ENCODE measurements around the gene SLC6A16. TPM values are rescaled to one million over a fixed set of nuclear protein-coding genes. Genes with fewer than 3 reads are reported as not detected.
"Not testable (repeated sequence)": the region's sequence is repeated elsewhere in the genome, so short reads cannot be mapped to it uniquely, and the experiment has no call there.

SLC6A16 gene
- total and polyA plus RNA-seq, 12 donors, result 0.17 to 3.5 (median 1.1) TPM; not detected in 1

DNA sequence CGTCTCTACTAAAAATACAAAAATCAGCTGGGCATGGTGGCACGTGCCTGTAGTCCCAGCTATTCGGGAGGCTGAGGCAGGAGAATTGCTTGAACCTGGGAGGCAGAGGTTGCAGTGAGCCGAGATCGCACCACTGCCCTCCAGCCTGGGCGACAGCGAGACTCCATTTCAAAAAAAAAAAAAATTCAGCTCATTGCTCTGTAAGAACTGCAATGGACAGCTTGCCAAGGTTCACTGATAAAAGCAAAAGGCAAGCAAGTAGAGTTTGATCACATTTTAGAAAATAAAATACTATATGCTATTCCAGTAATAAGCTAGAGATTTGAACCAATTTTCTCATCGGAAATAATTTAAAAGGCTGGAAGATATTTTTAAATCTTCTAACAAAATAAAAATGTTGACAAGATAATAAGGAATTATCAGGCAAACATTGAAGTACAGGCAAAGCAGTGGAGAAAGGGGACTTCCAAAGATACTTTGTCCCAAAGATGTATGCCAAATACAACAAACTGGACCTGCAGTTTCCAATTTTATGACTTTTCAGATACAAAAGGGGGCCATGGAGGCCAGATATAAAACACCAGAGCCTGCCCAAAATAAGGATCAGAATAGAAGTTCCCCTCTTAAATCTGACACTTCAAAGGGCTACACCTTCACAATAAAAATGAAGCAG is 29.6 kb downstream of the SLC6A16 start:
- no peaks in the 10 kb centered on the region for H3K9me3 ChIP-seq (replicated peaks in 1 of 3)
- H3K27me3 ChIP-seq, result no peaks in the 10 kb centered on the region
- intact Hi-C loops (cut with DNase I), result no loop called here
- H3K4me3 ChIP-seq, result no peak overlapping the region
- H3K36me3 ChIP-seq (replicated peaks in 1 of 2), result no peaks in the 10 kb centered on the region
- no peaks in the 10 kb centered on the region for H3K4me1 ChIP-seq (replicated peaks in 1 of 2)
- H3K27ac ChIP-seq, result no peak overlapping the region
- 75 to 81% (median 79%) methylated on average over 8 of the region's 8 CpGs for WGBS, 4 donors
- no peak for DNase-seq
- no peak for TF ChIP-seq POLR2A (IDR thresholded peaks at IDR 0.05)
- TF ChIP-seq, protein P1, sequence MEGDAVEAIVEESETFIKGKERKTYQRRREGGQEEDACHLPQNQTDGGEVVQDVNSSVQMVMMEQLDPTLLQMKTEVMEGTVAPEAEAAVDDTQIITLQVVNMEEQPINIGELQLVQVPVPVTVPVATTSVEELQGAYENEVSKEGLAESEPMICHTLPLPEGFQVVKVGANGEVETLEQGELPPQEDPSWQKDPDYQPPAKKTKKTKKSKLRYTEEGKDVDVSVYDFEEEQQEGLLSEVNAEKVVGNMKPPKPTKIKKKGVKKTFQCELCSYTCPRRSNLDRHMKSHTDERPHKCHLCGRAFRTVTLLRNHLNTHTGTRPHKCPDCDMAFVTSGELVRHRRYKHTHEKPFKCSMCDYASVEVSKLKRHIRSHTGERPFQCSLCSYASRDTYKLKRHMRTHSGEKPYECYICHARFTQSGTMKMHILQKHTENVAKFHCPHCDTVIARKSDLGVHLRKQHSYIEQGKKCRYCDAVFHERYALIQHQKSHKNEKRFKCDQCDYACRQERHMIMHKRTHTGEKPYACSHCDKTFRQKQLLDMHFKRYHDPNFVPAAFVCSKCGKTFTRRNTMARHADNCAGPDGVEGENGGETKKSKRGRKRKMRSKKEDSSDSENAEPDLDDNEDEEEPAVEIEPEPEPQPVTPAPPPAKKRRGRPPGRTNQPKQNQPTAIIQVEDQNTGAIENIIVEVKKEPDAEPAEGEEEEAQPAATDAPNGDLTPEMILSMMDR (IDR thresholded peaks at IDR 0.05), result no peak

DNA sequence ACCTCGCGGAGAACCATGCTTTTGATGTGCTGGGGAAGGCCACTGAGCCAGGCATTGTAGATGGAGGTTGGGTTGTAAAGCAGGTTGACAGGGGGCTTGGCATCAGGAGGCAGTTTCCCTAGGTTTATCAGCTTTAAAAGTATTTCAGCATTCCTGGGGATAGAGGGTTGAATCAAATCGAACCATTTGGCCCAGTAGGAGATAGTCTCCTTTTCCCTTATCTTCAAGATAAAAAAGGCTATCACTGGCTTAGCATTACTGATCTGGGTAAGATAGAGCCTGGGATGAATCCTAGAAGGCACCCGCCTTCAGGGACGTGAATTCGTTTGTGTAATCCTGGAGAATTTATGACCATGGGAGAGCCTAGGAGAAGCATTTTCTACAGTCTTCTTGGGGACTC is 30.6 kb downstream of the SLC6A16 start:
- no peak for DNase-seq
- 74 to 84% (median 80%) methylated on average over 6 of the region's 6 CpGs for WGBS, 4 donors
- Histone ChIP-seq H3K36me3 (replicated peaks in 1 of 2) (no peaks in the 10 kb centered on the region), H3K9me3 (replicated peaks in 1 of 3) (no peaks in the 10 kb centered on the region), H3K27me3 (no peaks in the 10 kb centered on the region), H3K4me1 (replicated peaks in 1 of 2) (no peaks in the 10 kb centered on the region), H3K4me3 (no peak overlapping the region), H3K27ac (no peak overlapping the region)
- TF ChIP-seq POLR2A (IDR thresholded peaks at IDR 0.05), result no peak
- TF ChIP-seq, protein P1 (IDR thresholded peaks at IDR 0.05), result no peak
- intact Hi-C loops (cut with DNase I), result no loop called here

DNA sequence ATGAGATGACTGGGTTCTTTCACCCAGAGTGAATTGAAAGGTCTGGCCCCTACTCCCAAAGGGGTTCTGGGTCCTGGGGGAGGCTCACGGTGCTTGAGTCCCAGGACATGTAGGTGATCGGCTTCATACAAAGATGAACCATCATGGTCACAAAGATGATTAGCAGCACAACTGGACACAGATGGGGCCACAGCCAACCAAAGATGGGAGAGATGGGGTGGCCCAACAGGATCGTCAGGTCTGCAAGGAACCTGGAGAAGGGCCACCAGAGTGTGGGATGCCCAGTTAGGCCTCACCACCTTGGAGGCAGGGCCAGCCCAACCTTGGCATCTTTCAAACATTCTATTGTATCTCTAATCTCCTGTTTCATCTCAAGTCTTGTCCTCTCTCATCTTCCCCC is 34.5 kb downstream of the SLC6A16 start:
- Histone ChIP-seq H3K27ac (no peak overlapping the region), H3K9me3 (replicated peaks in 1 of 3) (no peaks in the 10 kb centered on the region), H3K27me3 (no peaks in the 10 kb centered on the region), H3K4me1 (replicated peaks in 1 of 2) (no peaks in the 10 kb centered on the region), H3K4me3 (no peak overlapping the region), H3K36me3 (replicated peaks in 1 of 2) (no peaks in the 10 kb centered on the region)
- TF ChIP-seq, protein P1 (IDR thresholded peaks at IDR 0.05), result no peak
- no peak for TF ChIP-seq POLR2A (IDR thresholded peaks at IDR 0.05)
- intact Hi-C loops (cut with DNase I), result no loop called here
- 77 to 86% (median 81%) methylated on average over 3 of the region's 3 CpGs for WGBS, 4 donors
- no peak for DNase-seq

- H3K4me1 ChIP-seq (replicated peaks in 1 of 2); H3K27ac ChIP-seq; H3K4me3 ChIP-seq; DNase-seq; H3K27me3 ChIP-seq; intact Hi-C loops (cut with DNase I); H3K9me3 ChIP-seq (replicated peaks in 1 of 3); H3K36me3 ChIP-seq (replicated peaks in 1 of 2): not testable (repeated sequence)
- 29 to 59% (median 42%) methylated on average over 2 of the region's 2 CpGs for WGBS, 4 donors
Measured at GRCh38 chr19:49289286-49289685, 35.7 kb downstream of the SLC6A16 start.

DNA sequence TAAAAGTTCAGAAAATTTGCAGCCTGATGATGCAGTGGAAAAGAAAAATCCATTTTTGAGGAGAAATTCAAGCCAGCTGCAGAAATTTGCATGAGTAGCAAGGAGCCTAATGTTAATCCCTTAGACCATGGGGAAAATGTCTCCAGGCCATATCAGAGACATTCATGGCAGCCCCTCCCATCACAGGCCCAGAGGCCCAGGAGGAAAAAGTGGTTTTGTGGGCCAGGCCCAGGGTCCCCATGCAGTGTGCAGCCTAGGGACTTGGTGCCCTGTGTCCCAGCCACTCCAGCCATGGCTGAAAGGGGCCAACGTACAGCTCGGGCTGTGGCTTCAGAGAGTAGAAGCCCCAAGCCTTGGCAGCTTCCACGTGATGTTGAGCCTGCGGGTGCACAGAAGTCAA is 36.8 kb downstream of the SLC6A16 start:
- H3K4me3 ChIP-seq; DNase-seq; H3K36me3 ChIP-seq (replicated peaks in 1 of 2); H3K27me3 ChIP-seq; H3K9me3 ChIP-seq (replicated peaks in 1 of 3); intact Hi-C loops (cut with DNase I); H3K27ac ChIP-seq; H3K4me1 ChIP-seq (replicated peaks in 1 of 2): not testable (repeated sequence)
- WGBS, 4 donors, result 75 to 95% (median 91%) methylated on average over 2 to 4 of the region's 4 CpGs

Measured in adrenal gland (tissue), 12 donors.